ENCODE measurements around the gene TRPV3. TPM values are rescaled to one million over a fixed set of nuclear protein-coding genes. Genes with fewer than 3 reads are reported as not detected.
A peak's percentile ranks its signal among the peaks of the same experiment; 100 is the strongest.

The TRPV3 gene
- total and polyA plus RNA-seq, 2 of the 13 experiments (the other 11 are each of a cell fraction or from before 2014, with no cell fraction given): 0.90 to 1.0 TPM

DNA sequence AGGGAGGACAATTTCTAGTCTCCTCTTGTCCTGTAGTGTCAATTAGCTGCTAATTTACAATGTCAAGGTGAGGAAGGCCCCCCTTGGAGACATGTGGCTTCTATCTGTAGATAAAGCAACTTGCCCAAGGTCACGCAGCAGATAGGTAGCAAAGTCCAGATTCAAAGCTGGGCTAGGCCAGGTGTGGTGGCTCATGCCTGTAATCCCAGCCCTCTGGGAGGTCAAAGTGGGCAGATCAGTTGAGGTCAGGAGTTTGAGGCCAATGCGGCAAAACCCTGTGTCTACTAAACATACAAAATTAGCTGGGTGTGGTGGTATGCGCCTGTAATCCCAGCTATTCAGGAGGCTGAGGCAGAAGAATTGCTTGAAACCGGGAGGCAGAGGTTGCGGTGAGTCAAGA lies 11.1 kb downstream of the TRPV3 start (continued):
- TF ChIP-seq ZNF501 (CRISPR knock-in tag; IDR thresholded peaks at IDR 0.05) (no peak), ZNF234 (CRISPR knock-in tag; conservative IDR thresholded peaks at IDR 0.05) (no peak), TRAFD1 (CRISPR knock-in tag; IDR thresholded peaks at IDR 0.05; ENCODE audit: borderline replicate concordance) (no peak), ZNF205 (CRISPR knock-in tag; IDR thresholded peaks at IDR 0.05) (no peak), IRF9 (CRISPR knock-in tag; IDR thresholded peaks at IDR 0.05; ENCODE audit: borderline replicate concordance) (no peak), ZNF225 (CRISPR knock-in tag; IDR thresholded peaks at IDR 0.05) (no peak), CCDC6 (CRISPR knock-in tag; IDR thresholded peaks at IDR 0.05) (no peak), TBP (CRISPR knock-in tag; IDR thresholded peaks at IDR 0.05) (no peak), ARID3A (IDR thresholded peaks at IDR 0.05; ENCODE audit: low read depth, low read length) (no peak), PAX8 (CRISPR knock-in tag; IDR thresholded peaks at IDR 0.05; ENCODE audit: borderline replicate concordance) (no peak), ZUFSP (CRISPR knock-in tag; IDR thresholded peaks at IDR 0.05; ENCODE audit: borderline replicate concordance) (no peak), RAD21 (CRISPR knock-in tag; IDR thresholded peaks at IDR 0.05) (no peak), PHF21A (CRISPR knock-in tag; IDR thresholded peaks at IDR 0.05) (peak; percentile 61; the same call in 1 of the 2 replicates), ZNF768 (CRISPR knock-in tag; IDR thresholded peaks at IDR 0.05) (no peak), ZFP36L2 (CRISPR knock-in tag; IDR thresholded peaks at IDR 0.05) (no peak), ZNF816 (CRISPR knock-in tag; IDR thresholded peaks at IDR 0.05; ENCODE audit: borderline replicate concordance) (no peak), TARDBP (CRISPR knock-in tag; IDR thresholded peaks at IDR 0.05) (no peak), ATF4 (CRISPR knock-in tag; IDR thresholded peaks at IDR 0.05) (no peak), FIP1L1 (IDR thresholded peaks at IDR 0.05; ENCODE audit: borderline replicate concordance, insufficient read depth, low read depth, low read length) (no peak), ZSCAN20 (CRISPR knock-in tag; IDR thresholded peaks at IDR 0.05; ENCODE audit: borderline replicate concordance) (no peak)
- TF ChIP-seq, protein P1, sequence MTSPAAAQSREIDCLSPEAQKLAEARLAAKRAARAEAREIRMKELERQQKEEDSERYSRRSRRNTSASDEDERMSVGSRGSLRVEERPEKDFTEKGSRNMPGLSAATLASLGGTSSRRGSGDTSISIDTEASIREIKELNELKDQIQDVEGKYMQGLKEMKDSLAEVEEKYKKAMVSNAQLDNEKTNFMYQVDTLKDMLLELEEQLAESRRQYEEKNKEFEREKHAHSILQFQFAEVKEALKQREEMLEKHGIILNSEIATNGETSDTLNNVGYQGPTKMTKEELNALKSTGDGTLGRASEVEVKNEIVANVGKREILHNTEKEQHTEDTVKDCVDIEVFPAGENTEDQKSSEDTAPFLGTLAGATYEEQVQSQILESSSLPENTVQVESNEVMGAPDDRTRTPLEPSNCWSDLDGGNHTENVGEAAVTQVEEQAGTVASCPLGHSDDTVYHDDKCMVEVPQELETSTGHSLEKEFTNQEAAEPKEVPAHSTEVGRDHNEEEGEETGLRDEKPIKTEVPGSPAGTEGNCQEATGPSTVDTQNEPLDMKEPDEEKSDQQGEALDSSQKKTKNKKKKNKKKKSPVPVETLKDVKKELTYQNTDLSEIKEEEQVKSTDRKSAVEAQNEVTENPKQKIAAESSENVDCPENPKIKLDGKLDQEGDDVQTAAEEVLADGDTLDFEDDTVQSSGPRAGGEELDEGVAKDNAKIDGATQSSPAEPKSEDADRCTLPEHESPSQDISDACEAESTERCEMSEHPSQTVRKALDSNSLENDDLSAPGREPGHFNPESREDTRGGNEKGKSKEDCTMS (CRISPR knock-in tag; conservative IDR thresholded peaks at IDR 0.05): no peak
